Measurements from ENCODE around the gene RNF123.
A peak's percentile ranks its signal among the peaks of the same experiment; 100 is the strongest.

The RNF123 gene

DNA sequence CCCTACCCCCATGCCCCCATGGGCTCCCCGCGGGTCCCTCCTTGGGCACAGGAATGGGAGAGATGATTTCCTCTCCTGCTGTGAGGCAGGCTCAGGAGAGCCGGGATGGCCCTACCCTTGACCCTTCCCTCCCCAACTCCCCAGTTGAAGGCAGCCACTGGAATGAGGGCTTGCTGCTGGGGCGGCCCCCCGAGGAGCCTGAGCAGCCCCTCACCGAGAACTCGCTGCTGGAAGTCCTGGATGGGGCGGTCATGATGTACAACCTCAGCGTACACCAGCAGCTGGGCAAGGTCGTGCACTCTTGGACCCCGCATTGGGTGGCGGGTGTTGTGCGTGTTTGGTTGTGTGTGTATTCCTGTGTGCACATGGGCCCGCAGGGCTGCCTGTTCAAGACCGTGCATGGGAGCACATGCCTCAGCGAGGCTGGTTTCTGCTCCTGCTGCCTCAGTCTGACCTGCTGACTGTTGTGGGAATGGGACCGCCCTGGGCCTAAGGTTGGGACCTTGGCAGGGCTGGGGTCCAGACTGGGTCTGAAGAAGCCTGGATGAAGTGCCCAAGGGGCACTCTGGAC, 16.1 kb downstream of the RNF123 start:
- DNase-seq: no peak

GRCh38 chr3:49706456-49707112, 17.2 kb downstream of the RNF123 start:
- no peak for DNase-seq

DNA sequence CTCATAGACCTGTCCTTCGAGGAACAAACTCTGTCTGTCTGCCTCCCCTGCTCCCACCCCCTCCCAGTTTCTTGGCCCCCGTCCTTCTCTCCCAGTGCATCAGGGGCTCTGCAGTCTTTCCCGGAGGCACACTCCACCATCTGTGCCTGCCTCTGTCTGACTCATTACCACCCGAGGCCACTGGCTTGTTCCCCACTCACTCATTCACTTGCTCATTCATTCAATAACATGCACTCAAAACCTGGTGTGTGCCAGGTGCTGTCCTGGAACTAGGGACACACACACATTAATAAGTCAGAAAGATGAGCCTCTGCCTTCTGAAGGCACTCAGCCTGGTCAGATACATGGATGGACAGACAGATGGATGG, 17.7 kb downstream of the RNF123 start:
- DNase-seq: no peak

DNA sequence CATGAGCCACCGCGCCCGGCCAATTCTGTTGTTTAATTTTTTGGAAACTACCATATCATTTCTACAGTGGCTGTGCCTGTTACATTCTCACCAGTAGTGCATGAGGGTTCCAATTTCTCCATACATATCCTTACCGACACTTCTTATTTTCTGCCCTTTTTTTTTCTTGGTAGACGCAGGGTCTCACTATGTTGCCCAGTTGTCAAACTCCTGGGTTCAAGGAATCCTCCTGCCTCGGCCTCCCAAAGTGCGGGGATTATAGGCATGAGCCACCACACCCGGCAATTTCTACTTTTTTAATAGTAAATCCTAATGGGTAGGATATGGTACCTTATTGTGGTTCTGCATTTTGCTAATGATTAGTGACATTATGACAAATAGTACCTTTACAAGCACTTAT, 20.5 kb downstream of the RNF123 start:
- no peak for DNase-seq

DNA sequence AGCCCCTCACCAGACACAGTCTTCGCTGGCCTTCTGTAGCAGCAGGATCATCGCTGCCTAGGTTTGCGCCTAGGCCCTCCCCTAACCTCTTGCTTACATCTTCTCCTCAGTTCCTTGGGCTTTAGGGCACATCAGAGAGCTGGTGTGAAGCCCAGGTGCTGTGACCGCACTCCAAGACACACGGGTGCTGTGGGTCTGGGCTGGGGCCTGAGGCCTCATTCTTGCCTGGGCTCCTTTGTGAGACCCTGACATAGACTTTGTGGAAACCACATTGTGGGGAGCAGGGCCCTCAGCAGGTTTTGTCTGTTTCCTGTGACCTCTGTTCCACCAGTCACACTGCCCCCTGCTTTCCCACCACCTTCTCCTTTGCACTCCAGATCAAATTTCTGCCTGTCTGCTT, 22.1 kb downstream of the RNF123 start:
- no peak for DNase-seq

- no peak for DNase-seq
These were observed 22.8 kb downstream of the RNF123 start for GRCh38 chr3:49712166-49712565.

- DNase-seq: no peak
These were observed 23.4 kb downstream of the RNF123 start for GRCh38 chr3:49712631-49713317.

DNA sequence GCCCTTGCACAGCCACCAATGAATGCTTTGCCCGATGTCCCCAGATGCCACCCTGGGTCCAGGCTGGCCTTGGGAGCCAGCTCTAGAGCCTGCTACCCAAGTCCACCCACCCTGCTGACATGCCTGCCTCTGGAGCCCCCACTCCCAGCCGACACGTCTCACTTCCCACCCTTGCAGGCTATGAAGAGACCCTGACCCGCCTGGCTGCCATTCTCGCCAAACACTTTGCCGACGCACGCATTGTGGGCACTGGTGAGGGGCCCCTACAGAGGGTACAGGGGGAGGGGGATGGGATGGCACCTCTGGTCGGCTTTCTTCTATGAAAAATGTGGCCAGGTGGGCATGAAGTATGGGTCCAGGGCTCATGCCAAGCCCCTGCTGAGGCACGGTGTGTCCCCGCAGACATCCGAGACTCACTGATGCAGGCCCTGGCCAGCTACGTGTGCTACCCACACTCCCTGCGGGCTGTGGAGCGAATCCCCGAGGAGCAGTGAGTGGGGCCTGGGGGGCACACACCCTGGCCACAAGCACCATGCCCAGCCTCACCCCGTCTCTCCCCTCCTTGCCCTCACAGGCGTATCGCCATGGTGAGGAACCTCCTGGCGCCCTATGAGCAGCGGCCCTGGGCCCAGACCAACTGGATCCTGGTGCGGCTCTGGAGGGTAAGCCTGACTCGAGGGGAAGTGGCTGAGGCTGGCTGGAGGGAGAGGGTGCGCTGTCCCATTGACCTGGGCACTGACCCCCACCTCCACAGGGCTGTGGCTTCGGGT, 24.2 kb downstream of the RNF123 start:
- no peak for DNase-seq

- no peak for DNase-seq
These were observed 25.6 kb downstream of the RNF123 start for GRCh38 chr3:49714728-49715550.

GRCh38 chr3:49715611-49716121, 26.3 kb downstream of the RNF123 start:
- DNase-seq: no peak

DNA sequence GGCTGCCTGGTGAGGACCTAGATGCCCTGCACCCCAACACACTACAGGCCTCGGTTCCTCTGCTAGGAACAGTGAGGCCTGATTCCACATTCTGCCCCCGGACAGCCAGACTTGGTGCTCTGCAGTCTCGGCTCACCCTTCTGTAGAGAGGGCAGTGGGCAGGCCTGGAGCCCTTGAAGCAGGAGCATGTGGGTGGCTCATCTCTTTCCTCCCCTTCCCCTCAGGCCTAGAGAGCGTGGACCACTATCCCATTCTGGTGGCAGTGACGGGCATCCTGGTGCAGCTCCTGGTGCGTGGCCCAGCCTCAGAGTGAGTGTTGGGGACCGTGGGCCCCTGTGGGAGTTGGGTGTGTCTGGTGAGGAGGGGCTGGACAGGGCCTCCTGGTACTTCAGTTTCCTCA, 26.8 kb downstream of the RNF123 start:
- no peak for DNase-seq

GRCh38 chr3:49716691-49717210, 27.4 kb downstream of the RNF123 start:
- DNase-seq: no peak

GRCh38 chr3:49717211-49717958, 28.0 kb downstream of the RNF123 start:
- no peak for DNase-seq

DNA sequence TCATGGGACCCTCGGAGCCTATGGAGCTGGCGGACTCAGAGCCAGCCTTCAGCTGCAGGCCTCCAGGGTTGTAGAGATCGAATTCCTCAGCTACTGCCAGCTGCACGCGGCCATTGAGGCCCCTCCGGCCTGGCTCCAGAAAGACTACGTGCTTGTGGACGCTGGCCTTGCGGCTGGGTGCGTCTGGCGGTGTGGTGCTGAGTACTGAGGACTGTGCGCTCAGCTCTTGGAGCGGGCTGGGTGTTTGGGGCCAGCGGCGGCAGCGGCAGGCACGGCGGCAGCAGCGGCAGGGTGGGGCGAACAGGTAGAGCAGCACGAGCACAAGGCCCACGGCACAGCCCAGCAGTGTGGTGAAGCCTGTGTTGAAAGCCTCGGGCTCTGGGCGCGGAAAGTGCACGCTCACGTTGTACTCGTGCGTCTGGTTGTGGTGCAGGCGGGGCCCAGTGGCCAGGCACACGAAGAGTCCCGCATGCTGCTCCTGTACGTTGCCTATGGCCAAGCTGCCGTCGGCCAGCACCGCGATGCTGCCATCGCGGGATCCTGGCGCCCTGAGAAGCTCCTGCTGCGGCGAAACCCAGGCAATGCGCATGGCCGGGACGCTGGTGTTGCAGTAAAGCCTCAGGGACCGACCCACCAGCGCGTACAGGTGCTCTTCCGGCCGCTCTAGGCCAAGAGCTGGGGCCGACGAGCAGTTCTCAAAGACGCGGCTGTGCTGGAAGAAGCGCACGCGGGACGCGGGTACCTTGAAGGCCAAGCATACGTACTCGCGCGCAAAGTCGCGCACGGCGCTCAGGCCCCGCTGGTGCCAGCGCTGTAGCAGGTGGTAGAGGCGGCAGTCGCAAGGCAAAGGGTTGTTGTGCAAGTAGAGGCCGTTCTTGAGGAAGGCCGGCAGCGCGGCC, 28.9 kb downstream of the RNF123 start:
- peak; percentile 25 for DNase-seq

GRCh38 chr3:49718858-49719213, 29.5 kb downstream of the RNF123 start:
- peak; percentile 14 for DNase-seq

- DNase-seq: peak; percentile 85
These were observed 30.0 kb downstream of the RNF123 start, which contains the start of gene AMIGO3 for GRCh38 chr3:49719214-49719884. TSS of gene AMIGO3 (minus strand) at chr3:49719684. CDS start at chr3:49719465, 219 bp downstream.

DNA sequence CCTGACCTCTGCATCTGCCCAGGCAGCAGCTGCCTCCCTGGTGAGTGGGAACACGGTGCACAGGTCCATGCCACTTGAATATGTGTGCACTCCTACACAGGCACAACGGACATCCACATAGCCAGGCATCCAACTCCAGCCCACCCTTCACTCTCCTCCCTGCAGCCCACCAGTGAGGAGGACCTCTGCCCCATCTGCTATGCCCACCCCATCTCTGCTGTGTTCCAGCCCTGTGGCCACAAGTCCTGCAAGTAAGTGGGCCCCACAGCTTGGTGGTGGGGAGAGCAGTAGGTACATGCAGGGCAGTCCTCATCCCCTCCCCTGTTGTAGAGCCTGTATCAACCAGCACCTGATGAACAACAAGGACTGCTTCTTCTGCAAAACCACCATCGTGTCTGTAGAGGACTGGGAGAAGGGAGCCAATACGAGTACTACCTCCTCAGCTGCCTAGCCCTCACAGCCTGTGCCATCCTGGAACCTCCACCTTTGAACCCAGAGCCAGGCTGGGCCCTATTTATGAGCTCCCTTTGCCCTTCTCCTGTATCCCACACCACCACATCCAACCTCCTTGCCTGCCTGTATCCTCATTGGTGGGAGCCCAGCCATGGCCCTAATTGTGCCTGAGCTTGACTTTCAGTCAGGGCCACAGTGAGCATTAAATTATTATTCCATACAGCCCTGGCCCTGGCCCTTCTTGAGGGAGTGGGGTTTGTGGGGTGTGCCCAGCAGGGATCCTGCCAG, 31.7 kb downstream of the RNF123 start:
- no peak for DNase-seq

DNA sequence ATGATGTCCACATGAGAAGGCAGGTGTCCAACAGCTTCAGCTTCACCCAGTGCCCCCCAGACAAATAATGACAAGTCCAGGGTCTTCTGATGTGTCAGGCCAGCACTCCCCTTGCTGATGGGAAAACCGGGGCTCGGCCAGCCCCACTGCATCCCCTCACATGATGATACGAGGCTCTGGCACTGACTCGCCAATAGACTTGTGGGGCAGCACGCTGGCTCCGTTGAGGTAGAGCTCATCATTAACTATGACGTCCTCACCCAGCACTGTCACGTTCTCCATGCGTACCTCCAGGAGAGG, 32.2 kb downstream of the RNF123 start:
- DNase-seq: no peak
